Osteoblast (primary cell): Measurements from ENCODE around the gene GNG12. TPM values are rescaled to one million over a fixed set of nuclear protein-coding genes. Genes with fewer than 3 reads are reported as not detected.

Source experiments
- DNase-seq: peaks from one replicate; pipeline ENCODE4 v3.0.0; 2011; ENCODE audit warnings: low spot score, mixed read lengths; ENCODE audit not compliant: insufficient read length; ENCODE audit errors: missing footprints
- H2AFZ ChIP-seq: 2 replicates; pipeline ENCODE4 v1.6.0; 2011; ENCODE audit warnings: mild to moderate bottlenecking, low read length
- H3K27ac ChIP-seq: 2 replicates; pipeline ENCODE4 v1.5.1; 2011; ENCODE audit warnings: mild to moderate bottlenecking, low read depth, low read length, moderate library complexity
- H3K27me3 ChIP-seq: 2 replicates; pipeline ENCODE4 v1.6.0; 2012; ENCODE audit warnings: mild to moderate bottlenecking, control low read depth, inconsistent platforms, low read length, moderate library complexity; ENCODE audit not compliant: insufficient read depth
- H3K36me3 ChIP-seq: 2 replicates; pipeline ENCODE4 v1.5.1; 2011; ENCODE audit warnings: mild to moderate bottlenecking, low read length, control low read depth, moderate library complexity; ENCODE audit not compliant: insufficient read depth
- H3K4me1 ChIP-seq: 2 replicates; pipeline ENCODE4 v1.5.1; 2011; ENCODE audit warnings: mild to moderate bottlenecking, low read length, control low read depth, moderate library complexity; ENCODE audit not compliant: insufficient read depth
- H3K4me2 ChIP-seq: 2 replicates; pipeline ENCODE4 v1.6.0; 2011; ENCODE audit warnings: mild to moderate bottlenecking, low read length; ENCODE audit not compliant: insufficient read depth
- H3K4me3 ChIP-seq: fragments of 200-600 bp; sonication (generic); 3 replicates; pipeline ENCODE4 v1.5.1; 2012; ENCODE audit warnings: mild to moderate bottlenecking, low read length, inconsistent platforms; ENCODE audit not compliant: insufficient read depth
- H3K79me2 ChIP-seq: 2 replicates; pipeline ENCODE4 v1.6.0; 2012; ENCODE audit warnings: mild to moderate bottlenecking, low read length, control low read depth, inconsistent platforms; ENCODE audit not compliant: insufficient read depth
- H3K9me3 ChIP-seq: 2 replicates; pipeline ENCODE4 v1.5.1; 2011; ENCODE audit warnings: low read depth, low read length, control low read depth
- H4K20me1 ChIP-seq: 2 replicates; pipeline ENCODE4 v1.6.0; 2012; ENCODE audit warnings: mild to moderate bottlenecking, low read length, control low read depth; ENCODE audit not compliant: insufficient read depth
- CTCF ChIP-seq: IDR thresholded peaks from 2 replicates; pipeline ENCODE4 v1.5.1; 2011; ENCODE audit warnings: mild to moderate bottlenecking, low read depth, low read length, moderate library complexity; ENCODE audit errors: extremely low read depth
- total RNA-seq: library from RNA; depleted of rRNA; stranded (reverse); fragments of >200 nt; gene quantifications from 2 replicates; pipeline ENCODE4 v1.2.3, GENCODE V29; 2012

Gene GNG12
- total RNA-seq, 1 donor: 219 TPM

GRCh38 chr1:67855961-67856360 lies 22.7 kb upstream of the GNG12 start:
- Histone ChIP-seq H3K9me3 (no peaks in the 10 kb centered on the region), H4K20me1 (no peaks in the 10 kb centered on the region), H3K4me1 (peaks cover 2% of the 10 kb centered on the region), H3K79me2 (no peaks in the 10 kb centered on the region), H3K27me3 (no peaks in the 10 kb centered on the region), H2AFZ (no peak overlapping the region), H3K4me3 (no peak overlapping the region), H3K4me2 (no peak overlapping the region), H3K36me3 (no peaks in the 10 kb centered on the region), H3K27ac (no peak overlapping the region)
- no peak for TF ChIP-seq CTCF
- no peak for DNase-seq

- Histone ChIP-seq H3K4me3 (no peak overlapping the region), H2AFZ (no peak overlapping the region), H3K36me3 (no peaks in the 10 kb centered on the region), H4K20me1 (no peaks in the 10 kb centered on the region), H3K9me3 (no peaks in the 10 kb centered on the region), H3K79me2 (no peaks in the 10 kb centered on the region), H3K4me1 (peaks cover 7% of the 10 kb centered on the region), H3K27ac (no peak overlapping the region), H3K4me2 (no peak overlapping the region), H3K27me3 (no peaks in the 10 kb centered on the region)
- peak; percentile 31 for DNase-seq
- no peak for TF ChIP-seq CTCF
Measured at GRCh38 chr1:67855444-67855843, 22.2 kb upstream of the GNG12 start.

GRCh38 chr1:67853704-67854103 lies 20.4 kb upstream of the GNG12 start:
- H3K4me3 ChIP-seq: no peak overlapping the region
- no peak overlapping the region for H3K4me2 ChIP-seq
- peak; percentile 82 for DNase-seq
- H3K79me2 ChIP-seq: no peaks in the 10 kb centered on the region
- peak; percentile 98 for TF ChIP-seq CTCF
- H3K27me3 ChIP-seq: no peaks in the 10 kb centered on the region
- peaks cover 16% of the 10 kb centered on the region for H3K4me1 ChIP-seq
- H3K9me3 ChIP-seq: no peaks in the 10 kb centered on the region
- H4K20me1 ChIP-seq: no peaks in the 10 kb centered on the region
- H3K36me3 ChIP-seq: no peaks in the 10 kb centered on the region
- H3K27ac ChIP-seq: no peak overlapping the region
- H2AFZ ChIP-seq: no peak overlapping the region

- H3K27me3 ChIP-seq: no peaks in the 10 kb centered on the region
- H3K36me3 ChIP-seq: no peaks in the 10 kb centered on the region
- peaks cover 16% of the 10 kb centered on the region for H3K4me1 ChIP-seq
- no peak overlapping the region for H3K27ac ChIP-seq
- no peak overlapping the region for H3K4me3 ChIP-seq
- no peak for DNase-seq
- TF ChIP-seq CTCF: no peak
- H3K79me2 ChIP-seq: no peaks in the 10 kb centered on the region
- no peak overlapping the region for H2AFZ ChIP-seq
- H3K9me3 ChIP-seq: no peaks in the 10 kb centered on the region
- H4K20me1 ChIP-seq: no peaks in the 10 kb centered on the region
- no peak overlapping the region for H3K4me2 ChIP-seq
Measured at GRCh38 chr1:67851800-67852199, 18.5 kb upstream of the GNG12 start.
